Activated naive CD4-positive, alpha-beta T cell treated with anti-CD3 and anti-CD28 coated beads, Interleukin-2, amount 50 U/mL, for 72 hours (primary cell): ENCODE measurements around the gene PARG. TPM values are rescaled to one million over a fixed set of nuclear protein-coding genes. Genes with fewer than 3 reads are reported as not detected.
"Not testable (repeated sequence)": the region's sequence is repeated elsewhere in the genome, so short reads cannot be mapped to it uniquely, and the experiment has no call there.

Experiments used
- ATAC-seq, 2 donors: fragments of 150-1000 bp; cut with Tn5 transposase; 2 replicates each; pipeline ENCODE4 v1.10.0; 2021; ENCODE audit warnings: mild to moderate bottlenecking in 2 of 2, moderate library complexity in 2 of 2
- DNase-seq, 2 donors: peaks; one replicate each; pipeline ENCODE4 v3.0.0; 2021 to 2022; ENCODE audit warnings: low spot score in 2 of 2
- H3K27ac Mint-ChIP-seq, 2 donors: one replicate each; pipeline ENCODE4 v1.8.0; 2022; ENCODE audit warnings: mild to moderate bottlenecking in 2 of 2, mixed read lengths in 2 of 2
- H3K36me3 Mint-ChIP-seq, 2 donors: one replicate each; pipeline ENCODE4 v1.8.0; 2022; ENCODE audit warnings: mixed read lengths in 2 of 2
- H3K9me3 Mint-ChIP-seq, 2 donors: one replicate each; pipeline ENCODE4 v1.8.0; 2022; ENCODE audit warnings: mixed read lengths in 2 of 2
- total RNA-seq, 2 donors: library from RNA; stranded (reverse); gene quantifications; one replicate each; pipeline ENCODE4 v1.2.3, GENCODE V29; 2022

The PARG gene
- total RNA-seq, 2 donors from 2014 or later: 23.8 to 33.0 TPM

DNA sequence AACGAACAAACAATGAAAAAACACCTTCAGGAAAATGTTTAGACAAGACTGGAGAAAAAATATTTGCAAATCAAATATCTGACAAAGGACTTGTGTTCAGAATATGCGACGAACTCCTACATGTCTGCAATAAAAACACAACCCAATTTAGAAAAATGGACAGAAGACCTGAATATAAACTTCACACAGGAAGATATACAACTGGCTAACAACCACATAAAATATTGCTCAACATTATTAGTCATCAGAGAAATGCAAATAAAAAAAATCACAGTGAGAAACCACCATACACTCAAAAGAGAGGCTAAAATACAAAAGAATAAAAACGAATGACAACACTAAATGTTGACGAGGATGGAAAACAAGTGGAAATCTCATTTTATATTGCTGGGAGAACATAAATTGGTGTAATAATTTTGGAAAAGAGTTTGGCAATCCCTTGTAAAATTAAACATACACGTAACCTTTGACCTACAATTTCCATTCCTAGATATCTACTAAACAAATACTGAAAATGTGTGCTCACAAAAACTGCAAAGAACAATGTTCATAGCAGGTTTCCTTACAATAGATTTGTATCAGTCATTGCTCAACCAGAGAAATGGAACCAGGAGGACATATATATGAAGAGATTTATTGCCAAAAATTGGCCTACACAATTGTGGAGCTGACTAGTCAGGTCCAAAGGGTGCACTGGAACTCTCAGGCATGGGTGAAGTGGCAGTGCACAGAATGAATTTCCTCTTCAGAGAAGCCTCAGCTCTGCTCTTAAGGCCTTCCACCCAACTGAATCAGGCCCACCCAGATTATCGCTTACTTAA lies 96.8 kb downstream of the PARG start:
- DNase-seq: no peak
- no peak overlapping the region for H3K27ac Mint-ChIP-seq
- H3K9me3 Mint-ChIP-seq: no peaks in the 10 kb centered on the region
- H3K36me3 Mint-ChIP-seq: peaks cover 0 to 16% of the 10 kb centered on the region in 2 donors
- ATAC-seq: no peak

DNA sequence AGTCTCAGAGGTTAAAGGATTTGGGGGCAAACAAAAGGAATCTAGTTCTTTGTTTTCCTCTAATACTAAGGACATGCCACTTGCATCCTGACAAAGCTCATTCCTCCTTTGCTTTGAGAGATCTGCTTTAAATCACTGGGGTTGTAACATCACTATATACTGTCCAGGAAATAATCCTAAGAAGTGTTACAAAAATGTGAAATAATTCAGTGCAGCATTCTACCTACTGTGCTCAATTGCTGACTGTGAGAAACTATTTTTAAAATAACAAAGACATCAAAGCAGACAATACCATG lies 99.5 kb downstream of the PARG start:
- H3K27ac Mint-ChIP-seq, ATAC-seq, H3K9me3 Mint-ChIP-seq, DNase-seq: not testable (repeated sequence)
- H3K36me3 Mint-ChIP-seq: peaks cover 0 to 16% of the 10 kb centered on the region in 2 donors

DNA sequence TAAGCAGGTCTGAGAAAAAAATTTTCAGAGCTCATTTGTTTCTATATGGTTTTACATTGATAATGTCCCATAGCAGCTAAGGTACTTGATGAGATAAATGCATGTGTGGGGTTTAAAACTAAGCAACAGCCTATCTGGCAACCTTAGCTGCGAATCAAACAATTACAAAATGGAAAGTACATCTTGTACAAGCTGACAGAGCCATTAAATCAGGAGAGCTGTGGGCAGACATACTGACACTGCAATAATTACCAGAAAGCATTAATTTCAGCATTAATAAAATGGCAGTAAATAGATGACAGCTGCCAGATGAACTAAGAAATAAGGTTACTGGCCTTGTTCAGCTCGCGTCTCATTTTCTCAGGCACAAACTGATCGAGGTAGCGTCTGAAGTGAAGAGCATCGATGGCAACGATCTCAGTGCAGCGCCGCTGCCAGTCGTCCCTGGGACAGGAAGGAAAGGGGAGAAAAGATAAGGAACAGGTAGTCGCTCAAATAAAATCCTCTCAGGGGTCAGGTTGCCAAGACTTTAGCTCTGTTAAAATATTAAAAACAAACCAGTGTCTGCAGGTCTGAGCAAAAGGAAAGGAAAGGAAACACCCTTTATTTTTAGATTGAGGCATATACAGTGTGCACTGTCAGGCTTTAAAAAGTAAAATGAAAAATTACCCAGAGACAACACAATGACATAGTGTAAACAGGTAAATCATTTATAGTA lies 100.1 kb downstream of the PARG start:
- ATAC-seq (no peak), DNase-seq (no peak)
- peaks cover 0 to 16% of the 10 kb centered on the region in 2 donors for H3K36me3 Mint-ChIP-seq
- H3K27ac Mint-ChIP-seq: no peak overlapping the region
- H3K9me3 Mint-ChIP-seq: no peaks in the 10 kb centered on the region

DNA sequence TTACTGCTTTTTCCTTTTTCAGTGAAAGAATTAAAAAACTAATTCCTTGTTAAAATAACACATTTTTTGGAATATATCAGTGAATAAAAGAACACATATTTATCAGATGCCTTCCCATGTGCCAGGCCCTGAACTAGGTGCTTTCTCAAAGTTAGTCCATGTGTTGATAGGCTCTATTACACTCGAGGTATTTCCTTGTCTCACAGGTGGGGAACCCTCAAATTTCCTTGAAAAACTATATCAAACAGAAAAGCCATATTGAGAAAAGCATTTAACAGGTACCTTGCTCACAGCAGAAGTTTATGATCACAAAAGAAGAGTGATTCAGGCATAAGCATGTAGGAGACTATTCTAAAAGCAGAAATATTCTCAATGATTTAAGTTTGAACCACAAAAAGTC lies 104.1 kb downstream of the PARG start:
- H3K27ac Mint-ChIP-seq: no peak overlapping the region
- peaks cover under 1 to 7% of the 10 kb centered on the region in 2 donors for H3K36me3 Mint-ChIP-seq
- ATAC-seq (no peak), DNase-seq (no peak)
- H3K9me3 Mint-ChIP-seq: no peaks in the 10 kb centered on the region

DNA sequence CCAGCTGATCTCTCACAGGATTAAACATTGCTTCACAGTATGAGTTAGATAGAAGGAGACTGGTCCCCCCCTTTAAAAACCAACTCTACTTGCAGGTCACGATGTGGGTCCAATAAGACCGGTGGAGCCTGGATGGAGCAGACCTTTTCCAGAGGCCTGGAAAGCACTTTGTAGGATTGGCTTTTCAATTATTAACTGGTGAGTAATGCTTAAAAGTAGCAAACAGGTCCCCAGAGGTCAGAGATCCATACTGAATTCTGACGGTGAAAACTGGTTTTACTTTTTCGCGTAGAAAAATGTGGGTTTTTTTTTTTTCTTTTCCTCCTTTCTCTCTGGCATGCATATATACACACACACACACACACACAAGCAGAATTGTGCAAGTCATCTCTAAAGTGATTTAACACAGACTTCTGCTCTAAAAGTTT lies 104.8 kb downstream of the PARG start:
- Mint-ChIP-seq H3K27ac (no peak overlapping the region), H3K9me3 (no peaks in the 10 kb centered on the region), H3K36me3 (peaks cover 6% of the 10 kb centered on the region in 2 donors)
- no peak for ATAC-seq
- DNase-seq: no peak

DNA sequence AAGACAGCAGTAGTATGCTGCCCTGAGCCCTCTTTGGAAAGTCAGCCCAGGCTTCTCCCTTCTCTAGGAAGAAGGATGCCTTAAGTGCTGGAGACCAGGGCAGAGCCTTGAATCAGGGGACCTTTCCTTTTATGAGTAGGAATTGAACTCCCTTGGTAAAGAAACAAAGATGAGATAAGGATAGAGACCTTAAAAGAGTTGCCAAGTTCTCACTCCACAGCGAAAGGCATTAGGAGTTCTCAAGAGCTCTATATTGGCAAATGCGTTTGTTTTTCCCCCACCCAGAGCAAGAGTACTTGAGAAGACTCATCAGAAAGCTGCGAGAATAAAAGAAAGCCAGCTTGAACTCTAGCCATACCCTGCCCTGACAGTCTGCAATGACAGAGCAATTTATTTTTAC lies 106.9 kb downstream of the PARG start:
- H3K27ac Mint-ChIP-seq: no peak overlapping the region
- no peak for ATAC-seq
- H3K9me3 Mint-ChIP-seq: no peaks in the 10 kb centered on the region

DNA sequence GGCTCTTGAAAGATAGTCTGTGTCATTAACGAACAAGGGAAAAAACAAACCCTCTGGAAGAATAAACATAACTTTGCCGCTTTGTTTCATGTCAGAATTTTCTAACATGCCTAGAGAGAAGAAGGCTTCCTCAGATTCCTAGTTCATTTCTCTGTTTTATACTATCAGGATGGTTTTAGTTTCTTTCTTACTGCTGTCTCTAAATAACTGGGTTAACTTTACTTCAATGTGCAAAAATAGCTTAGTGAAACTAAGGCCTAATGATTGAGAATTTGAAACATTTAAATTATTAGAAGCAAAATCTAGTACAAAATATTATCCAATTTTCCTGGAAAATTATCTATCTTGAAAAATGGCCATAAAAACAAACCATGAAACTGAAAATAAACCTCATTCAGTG lies 107.6 kb downstream of the PARG start:
- Mint-ChIP-seq H3K27ac (no peak overlapping the region), H3K9me3 (no peaks in the 10 kb centered on the region)

More for the DNA sequence above, 106.9 kb downstream of the PARG start:
- no peak for DNase-seq
- peaks cover 5 to 7% of the 10 kb centered on the region in 2 donors for H3K36me3 Mint-ChIP-seq

DNA sequence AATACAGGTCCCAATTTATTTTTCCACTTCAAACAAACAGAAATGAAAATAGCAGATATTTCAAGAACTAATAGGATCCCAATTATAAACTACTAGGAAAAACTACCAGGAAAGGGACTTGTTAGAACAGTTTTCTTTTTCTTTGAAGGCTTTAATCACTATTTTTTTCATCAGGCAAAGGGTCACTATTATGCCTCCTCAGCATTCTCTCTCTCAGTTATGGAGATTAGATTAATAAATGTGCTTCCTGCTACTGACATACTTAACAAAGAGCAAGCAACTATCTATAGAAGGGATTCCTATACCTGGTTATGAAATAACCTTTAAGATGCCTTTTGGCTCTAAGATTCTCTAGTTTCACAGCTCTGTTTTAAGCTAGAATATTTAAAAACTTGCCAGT lies 108.7 kb downstream of the PARG start:
- Mint-ChIP-seq H3K9me3 (no peaks in the 10 kb centered on the region), H3K36me3 (peaks cover 5 to 7% of the 10 kb centered on the region in 2 donors), H3K27ac (no peak overlapping the region)
- DNase-seq (no peak), ATAC-seq (no peak)

More for the DNA sequence above, 107.6 kb downstream of the PARG start:
- DNase-seq (no peak), ATAC-seq (no peak)
- H3K36me3 Mint-ChIP-seq: peaks cover 5 to 7% of the 10 kb centered on the region in 2 donors

DNA sequence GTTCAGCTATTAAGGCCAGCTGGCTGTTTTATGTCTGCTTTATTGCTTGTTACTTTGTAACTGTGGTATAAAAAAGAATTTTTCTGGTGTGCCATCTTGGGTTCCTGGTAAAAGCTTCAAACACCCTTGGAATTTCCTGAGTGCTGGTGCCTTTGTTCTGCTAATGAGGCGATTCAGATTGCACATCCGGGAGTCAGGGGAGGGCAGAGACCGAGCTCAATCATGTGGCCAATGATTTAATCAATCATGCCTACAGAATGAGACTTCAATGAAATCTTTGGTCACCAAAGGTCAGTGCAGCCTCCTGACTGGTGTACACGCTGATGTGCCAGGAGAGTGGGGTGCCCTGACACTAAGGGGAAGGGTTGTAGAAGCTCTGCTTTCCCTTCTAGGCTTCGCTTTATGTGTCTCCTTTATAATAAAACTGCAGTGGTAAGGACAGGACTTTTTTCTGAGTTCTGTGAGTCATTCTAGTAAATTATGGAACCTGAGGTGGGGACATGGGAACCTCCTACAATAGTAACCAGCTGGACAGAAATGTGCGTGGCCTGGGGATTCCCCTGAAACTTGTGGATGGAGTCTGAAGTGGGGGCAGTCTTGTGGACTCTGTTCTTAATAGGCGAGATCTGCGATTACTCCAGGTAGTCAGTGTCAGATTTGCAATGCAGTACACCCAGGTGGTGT lies 110.3 kb downstream of the PARG start:
- Mint-ChIP-seq H3K9me3 (no peaks in the 10 kb centered on the region), H3K27ac (peak overlapping the region in 1 of 2 donors; percentile 19), H3K36me3 (peaks cover 15 to 18% of the 10 kb centered on the region in 2 donors)
- ATAC-seq (no peak), DNase-seq (no peak)

DNA sequence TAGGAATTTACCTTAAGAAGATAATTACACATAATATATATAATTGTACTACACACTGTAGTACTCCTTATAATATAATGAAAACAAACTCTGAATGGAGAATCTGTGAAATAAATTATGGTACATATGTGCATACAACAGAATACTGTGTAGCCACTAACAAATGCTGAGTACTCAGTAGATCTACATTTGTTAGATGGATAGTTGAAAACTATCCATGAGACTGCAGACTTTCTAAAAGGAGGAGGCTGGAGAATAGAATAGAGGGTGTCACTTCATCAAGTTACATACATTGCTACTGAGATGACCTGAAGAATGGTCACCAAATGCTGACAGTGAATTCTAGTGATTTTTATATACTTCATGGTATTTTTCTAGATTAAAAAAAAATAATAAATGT lies 111.0 kb downstream of the PARG start:
- H3K27ac Mint-ChIP-seq: no peak overlapping the region
- H3K9me3 Mint-ChIP-seq: no peaks in the 10 kb centered on the region
- ATAC-seq (no peak), DNase-seq (no peak)
- H3K36me3 Mint-ChIP-seq: peaks cover 17 to 24% of the 10 kb centered on the region in 2 donors

DNA sequence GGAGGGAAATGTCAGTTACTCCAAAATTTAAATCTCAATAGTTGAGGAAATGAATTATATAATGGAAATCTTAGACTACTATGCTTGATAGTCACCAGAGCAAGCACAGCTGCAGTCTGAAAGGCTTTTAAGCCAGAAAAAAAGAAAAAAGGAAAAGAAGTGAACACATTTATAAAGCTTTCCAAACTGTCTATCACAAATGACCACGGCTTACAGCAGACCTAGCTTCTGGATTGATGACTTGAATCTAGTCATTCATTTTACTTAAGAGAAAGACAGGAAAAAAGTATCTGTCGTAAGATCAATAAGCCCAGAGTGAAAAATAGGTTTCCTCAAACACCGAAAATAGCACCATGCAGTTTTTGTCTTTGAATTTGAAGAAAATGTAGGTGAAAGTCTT lies 111.8 kb downstream of the PARG start:
- peaks cover 25 to 31% of the 10 kb centered on the region in 2 donors for H3K36me3 Mint-ChIP-seq

DNA sequence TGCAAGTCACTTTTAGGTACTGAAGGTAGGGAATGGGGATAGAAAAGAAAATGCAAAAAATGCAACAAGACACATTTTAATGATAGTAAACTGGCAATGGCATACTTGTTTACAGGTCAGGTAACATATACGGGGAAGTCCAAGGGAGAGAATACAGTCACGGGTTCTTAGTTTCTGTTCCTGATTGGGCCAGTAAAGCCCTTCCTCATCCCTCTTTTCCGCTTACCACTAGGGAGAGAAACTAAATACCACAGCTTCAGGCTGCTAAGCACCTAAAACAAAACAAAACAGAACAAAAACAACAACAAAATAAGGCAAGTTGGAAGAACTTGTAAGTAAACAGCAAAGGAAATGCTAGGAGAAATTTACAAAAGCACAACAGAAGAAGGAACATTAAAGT lies 114.5 kb downstream of the PARG start:
- Mint-ChIP-seq H3K9me3 (no peaks in the 10 kb centered on the region), H3K36me3 (peaks cover 27 to 38% of the 10 kb centered on the region in 2 donors), H3K27ac (no peak overlapping the region)
- no peak for DNase-seq
- no peak for ATAC-seq

More for the DNA sequence above, 111.8 kb downstream of the PARG start:
- ATAC-seq (no peak), DNase-seq (no peak)
- no peak overlapping the region for H3K27ac Mint-ChIP-seq
- no peaks in the 10 kb centered on the region for H3K9me3 Mint-ChIP-seq

DNA sequence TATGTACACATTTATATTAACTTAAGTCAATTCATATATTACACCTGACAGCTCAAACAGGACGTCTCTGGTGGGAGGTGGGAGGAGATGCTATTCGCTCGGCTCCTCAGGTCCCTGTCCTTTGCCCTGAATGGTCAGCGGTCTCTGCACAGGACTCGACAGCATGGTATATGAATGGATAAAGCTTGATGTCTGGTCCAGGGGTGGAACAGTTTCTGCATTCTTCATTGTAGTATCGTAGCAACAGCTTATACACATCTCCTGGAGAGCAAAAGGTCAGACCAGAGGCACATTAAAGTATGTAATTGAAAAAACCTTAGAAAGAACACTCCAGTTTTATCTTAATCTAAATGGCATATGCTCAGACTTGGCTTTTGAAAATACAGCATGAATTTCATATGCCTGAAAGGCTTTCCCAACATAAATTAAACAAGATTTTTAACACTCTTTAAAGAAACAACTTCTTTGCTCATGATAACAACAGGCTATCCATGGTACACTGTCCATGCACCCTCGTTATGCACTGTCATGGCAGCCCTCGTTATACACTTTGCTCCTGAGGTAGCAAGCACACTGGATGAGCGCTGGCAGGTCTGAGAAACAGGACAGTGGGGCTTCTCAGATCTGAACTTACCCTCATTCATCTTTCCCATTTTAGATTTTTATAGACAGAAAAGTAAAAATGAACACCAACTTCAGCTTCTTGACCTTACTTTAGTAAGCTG lies 122.4 kb downstream of the PARG start:
- peaks cover 5 to 6% of the 10 kb centered on the region in 2 donors for H3K9me3 Mint-ChIP-seq
- no peak overlapping the region for H3K27ac Mint-ChIP-seq
- H3K36me3 Mint-ChIP-seq: peaks cover 35 to 39% of the 10 kb centered on the region in 2 donors
- DNase-seq: no peak
- ATAC-seq: no peak

DNA sequence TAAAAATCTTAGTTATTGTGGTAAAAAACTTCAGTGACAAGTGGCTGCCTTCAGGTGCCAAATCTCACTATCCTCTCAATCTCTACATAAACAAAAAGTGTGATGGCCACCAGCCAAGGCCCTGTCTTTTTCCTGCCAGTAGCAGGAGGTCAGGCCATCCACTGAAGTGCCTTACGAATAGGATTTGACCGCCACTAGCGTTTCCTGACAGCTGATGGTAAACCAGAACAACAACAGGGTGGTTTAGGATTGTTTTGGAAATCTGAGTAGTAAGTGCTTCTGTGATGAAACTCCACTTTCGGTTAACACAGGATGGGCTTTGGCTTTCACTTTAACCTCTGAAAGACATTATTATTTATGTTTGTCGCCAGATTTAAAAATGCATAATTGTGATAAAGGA lies 124.0 kb downstream of the PARG start:
- peaks cover 33 to 35% of the 10 kb centered on the region in 2 donors for H3K36me3 Mint-ChIP-seq
- no peak overlapping the region for H3K27ac Mint-ChIP-seq
- no peak for DNase-seq
- ATAC-seq: no peak
- peaks cover 5 to 6% of the 10 kb centered on the region in 2 donors for H3K9me3 Mint-ChIP-seq

DNA sequence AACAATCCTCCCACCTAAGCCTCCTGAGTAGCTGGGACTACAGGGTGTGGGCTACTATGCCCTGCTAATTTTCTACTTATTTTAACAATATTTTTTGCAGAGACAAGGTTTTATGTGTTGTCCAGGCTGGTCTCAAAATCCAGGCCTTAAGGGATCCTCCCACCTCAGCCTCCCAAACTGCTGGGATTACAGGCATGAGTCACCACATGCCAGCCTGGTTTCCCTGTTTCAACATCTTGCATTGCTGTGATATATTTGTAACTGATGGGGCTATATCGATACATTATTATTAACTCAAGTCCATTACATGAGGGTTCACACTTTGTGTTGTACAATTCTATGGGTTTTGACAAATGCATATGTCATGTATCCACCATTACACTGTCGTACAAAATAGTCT lies 137.8 kb downstream of the PARG start:
- Mint-ChIP-seq H3K27ac (no peak overlapping the region), H3K36me3 (peaks cover 5 to 6% of the 10 kb centered on the region in 2 donors), H3K9me3 (peaks cover 5 to 6% of the 10 kb centered on the region in 2 donors)
- ATAC-seq (no peak), DNase-seq (no peak)

DNA sequence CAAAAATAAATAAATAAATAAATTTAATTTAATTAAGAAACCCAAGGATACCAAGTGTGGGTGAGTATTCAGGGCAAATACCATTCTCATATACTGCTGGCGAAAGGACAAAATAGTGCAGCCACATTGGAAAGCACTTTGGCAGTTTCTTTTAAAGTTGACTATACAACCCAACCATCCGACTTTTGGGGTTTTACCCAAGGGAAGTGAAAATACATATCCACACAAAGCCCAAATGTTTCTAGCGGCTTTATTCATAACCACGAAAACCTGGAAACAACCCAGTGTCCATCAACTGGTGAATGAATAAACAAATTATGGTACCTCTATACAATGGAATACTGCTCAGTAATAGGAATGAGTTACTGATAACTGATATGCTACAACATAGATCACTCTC lies 143.6 kb downstream of the PARG start:
- H3K9me3 Mint-ChIP-seq: no peaks in the 10 kb centered on the region
- H3K36me3 Mint-ChIP-seq: no peaks in the 10 kb centered on the region
- DNase-seq (no peak), ATAC-seq (no peak)
- no peak overlapping the region for H3K27ac Mint-ChIP-seq

DNA sequence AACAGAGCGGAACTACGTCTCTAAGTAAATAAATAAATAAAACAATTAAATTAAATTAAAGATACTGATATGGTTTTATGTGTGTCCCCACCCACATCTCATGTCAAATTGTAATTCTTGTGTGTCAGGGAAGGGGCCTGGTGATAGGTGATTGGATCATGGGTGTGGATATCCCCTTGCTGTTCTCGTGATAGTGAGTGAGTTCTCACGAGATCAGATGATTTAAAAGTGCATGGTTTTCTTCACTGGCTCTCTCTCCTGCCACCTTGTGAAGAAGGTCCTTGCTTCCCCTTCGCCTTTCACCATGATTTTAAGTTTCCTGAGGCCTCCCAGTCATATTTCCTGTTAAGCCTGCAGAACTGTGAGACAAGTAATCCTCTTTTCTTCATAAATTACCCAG lies 150.7 kb downstream of the PARG start:
- Mint-ChIP-seq H3K27ac (no peak overlapping the region), H3K36me3 (no peaks in the 10 kb centered on the region), H3K9me3 (no peaks in the 10 kb centered on the region)
- DNase-seq (no peak), ATAC-seq (no peak)
